Gastrocnemius medialis (tissue), 4 donors: ENCODE data around the gene TTC5. TPM values are rescaled to one million over a fixed set of nuclear protein-coding genes. Genes with fewer than 3 reads are reported as not detected.

ENCODE experiments used
- ATAC-seq, 2 donors: fragments of 150-250 bp; one replicate each; pipeline ENCODE4 v1.9.1; 2016
- DNase-seq, 2 donors: peaks; one replicate each; pipeline ENCODE4 v3.0.0-alpha.2; 2019
- H3K27ac ChIP-seq, 4 donors: fragments of 200-600 bp; sonication (generic); 1 replicate in 1 of 4; 2 replicates in 3 of 4; pipeline ENCODE4 v1.5.1; 2016 to 2018; ENCODE audit warnings: mild to moderate bottlenecking in 2 of 4, moderate library complexity in 1 of 4
- H3K27me3 ChIP-seq, 3 donors: fragments of 200-600 bp; sonication (generic) in 2 of 3; 1 replicate in 1 of 3; 2 replicates in 2 of 3; pipeline versions ENCODE4 v1.5.1 to v1.6.0; 2016 to 2019; ENCODE audit warnings: mild to moderate bottlenecking in 1 of 3, moderate library complexity in 1 of 3
- H3K36me3 ChIP-seq, 2 donors: fragments of 200-600 bp; sonication (generic) in 1 of 2; one replicate each; pipeline ENCODE4 v1.5.1; 2017 to 2018
- H3K4me1 ChIP-seq, 2 donors: fragments of 200-600 bp; sonication (generic) in 1 of 2; one replicate each; pipeline ENCODE4 v1.5.1; 2016 to 2017; ENCODE audit warnings: mild to moderate bottlenecking in 2 of 2
- H3K4me3 ChIP-seq, 4 donors: fragments of 200-600 bp; sonication (generic) in 3 of 4; 1 replicate in 1 of 4; 2 replicates in 3 of 4; pipeline ENCODE4 v1.5.1; 2016 to 2019; ENCODE audit warnings: mild to moderate bottlenecking in 2 of 4
- H3K9me3 ChIP-seq, 3 donors: fragments of 200-600 bp; sonication (generic) in 2 of 3; 1 replicate in 1 of 3; 2 replicates in 2 of 3; pipeline ENCODE4 v1.5.1; 2016 to 2019
- CTCF ChIP-seq, 5 experiments: fragments of 450-650 bp in 3 of 5; fragments of 200-600 bp in 2 of 5; sonication (generic) in 2 of 5; IDR thresholded peaks in 4 of 5; conservative IDR thresholded peaks in 1 of 5; 1 replicate in 4 of 5; 2 replicates in 1 of 5; pipeline ENCODE4 v1.5.1; 2016 to 2019; ENCODE audit warnings: antibody characterized with exemption in 5 of 5, mild to moderate bottlenecking in 3 of 5, moderate library complexity in 3 of 5
- POLR2A ChIP-seq, 2 donors: fragments of 450-650 bp; IDR thresholded peaks; one replicate each; pipeline ENCODE4 v1.6.1; 2017; ENCODE audit warnings: antibody characterized with exemption in 2 of 2, mild to moderate bottlenecking in 2 of 2, moderate library complexity in 2 of 2
- in situ Hi-C, 4 donors: fragments of 200-750 bp; cut with MboI; loops; one replicate each; pipeline versions ENCODE4 v1.15.0 to v1.8.0; 2017; ENCODE audit warnings: low sequenced_read_pairs in 4 of 4
- intact Hi-C: fragments of 100-400 bp; cut with DNase I; formaldehyde crosslinking; loops from one replicate; pipeline ENCODE4 v1.15.1; 2023; ENCODE audit warnings: low total_unique reads
- total RNA-seq, 4 donors: library from RNA; depleted of rRNA; stranded (reverse); fragments of >200 nt; gene quantifications; one replicate each; pipeline versions ENCODE4 v1.1.0 to v1.2.3, GENCODE V29; 2016

Gene TTC5
- total RNA-seq, 4 donors from 2014 or later = 3.7 to 6.3 (median 4.8) TPM

GRCh38 chr14:20328705-20329104 lies 23.0 kb upstream of the TTC5 start:
- Histone ChIP-seq H3K4me1 (peaks cover 18% of the 10 kb centered on the region in 2 donors), H3K27ac (no peak overlapping the region), H3K4me3 (no peak overlapping the region), H3K36me3 (peaks cover 0 to 34% of the 10 kb centered on the region in 2 donors), H3K9me3 (no peaks in the 10 kb centered on the region), H3K27me3 (no peaks in the 10 kb centered on the region)
- no peak for ATAC-seq
- in situ Hi-C loops (loop anchor here (5.0 to 25.0 kb wide), 6 partner anchors 134 to 659 kb away; partner anchors contain the start of genes APEX1 (in 3 of the 4), OSGEP (in 3 of the 4), PIP4P1 (in 3 of the 4) and PNP (in 3 of the 4)), intact Hi-C loops (no loop called here)
- TF ChIP-seq CTCF (IDR thresholded peaks at IDR 0.05 in 4 of 5, conservative IDR thresholded peaks at IDR 0.05 in 1 of 5) = no peak
- no peak for TF ChIP-seq POLR2A (IDR thresholded peaks at IDR 0.05)
- DNase-seq = no peak

- intact Hi-C loops (loop anchor here (1.0 kb wide), 1 partner anchor 282 kb away; no protein-coding TSS in a partner anchor), in situ Hi-C loops (loop anchor here (5.0 to 25.0 kb wide), 6 partner anchors 135 to 660 kb away; partner anchors contain the start of genes APEX1 (in 3 of the 4), OSGEP (in 3 of the 4), PIP4P1 (in 3 of the 4) and PNP (in 3 of the 4))
- Histone ChIP-seq H3K27ac (peak overlapping the region in 3 of 4 donors; percentile 9 to 57 (median 9)), H3K36me3 (peaks cover 0 to 45% of the 10 kb centered on the region in 2 donors), H3K27me3 (no peaks in the 10 kb centered on the region), H3K4me3 (no peak overlapping the region), H3K9me3 (no peaks in the 10 kb centered on the region), H3K4me1 (peaks cover 10 to 13% of the 10 kb centered on the region in 2 donors)
- DNase-seq (no peak), ATAC-seq (peak; percentile 60 to 70)
- TF ChIP-seq POLR2A (IDR thresholded peaks at IDR 0.05) (no peak), CTCF (IDR thresholded peaks at IDR 0.05 in 4 of 5, conservative IDR thresholded peaks at IDR 0.05 in 1 of 5) (peak; percentile 57 to 84 (median 78))
Measured at GRCh38 chr14:20327005-20327869, 21.5 kb upstream of the TTC5 start.

- TF ChIP-seq CTCF (IDR thresholded peaks at IDR 0.05 in 4 of 5, conservative IDR thresholded peaks at IDR 0.05 in 1 of 5) = no peak
- no peak for TF ChIP-seq POLR2A (IDR thresholded peaks at IDR 0.05)
- H3K27me3 ChIP-seq = no peaks in the 10 kb centered on the region
- no peak overlapping the region for H3K27ac ChIP-seq
- DNase-seq (no peak), ATAC-seq (no peak)
- H3K4me1 ChIP-seq = no peaks in the 10 kb centered on the region
- H3K9me3 ChIP-seq = no peaks in the 10 kb centered on the region
- in situ Hi-C loops (no loop called here), intact Hi-C loops (no loop called here)
- no peak overlapping the region for H3K4me3 ChIP-seq
- H3K36me3 ChIP-seq = peaks cover 0 to 66% of the 10 kb centered on the region in 2 donors
Measured at GRCh38 chr14:20317720-20318119, 12.0 kb upstream of the TTC5 start.

- no peak for DNase-seq
Measured at GRCh38 chr14:20314026-20314425, 8.3 kb upstream of the TTC5 start.

More at GRCh38 chr14:20314026-20314425, 8.3 kb upstream of the TTC5 start:
- no peak overlapping the region for H3K4me3 ChIP-seq
- intact Hi-C loops = no loop called here
- H3K36me3 ChIP-seq = peaks cover 0 to 66% of the 10 kb centered on the region in 2 donors
- no peaks in the 10 kb centered on the region for H3K4me1 ChIP-seq
- no peaks in the 10 kb centered on the region for H3K9me3 ChIP-seq
- in situ Hi-C loops = no loop called here
- TF ChIP-seq CTCF (IDR thresholded peaks at IDR 0.05 in 4 of 5, conservative IDR thresholded peaks at IDR 0.05 in 1 of 5) (no peak), POLR2A (IDR thresholded peaks at IDR 0.05) (no peak)
- H3K27me3 ChIP-seq = no peaks in the 10 kb centered on the region
- H3K27ac ChIP-seq = no peak overlapping the region
- ATAC-seq = no peak
